K562 (cell line): Measurements from ENCODE around the gene CDC14B. TPM values are rescaled to one million over a fixed set of nuclear protein-coding genes. Genes with fewer than 3 reads are reported as not detected.

Experiments
- ATF1 ChIP-seq, 2 experiments: fragments of 450-650 bp in 1 of 2; IDR thresholded peaks; 2 replicates each; pipeline ENCODE4 v1.6.1; 2016; ENCODE audit warnings: missing compliant biosample characterization in 1 of 2, missing genetic modification characterization in 1 of 2
- CBFA2T2 ChIP-seq: fragments of 450-650 bp; conservative IDR thresholded peaks from 2 replicates; pipeline ENCODE4 v1.6.1; 2017; ENCODE audit warnings: mild to moderate bottlenecking
- CSDE1 ChIP-seq, 2 experiments: fragments of 450-650 bp; IDR thresholded peaks; 2 replicates each; pipeline ENCODE4 v1.6.1; 2016; ENCODE audit warnings: mild to moderate bottlenecking in 1 of 2
- DMBX1 ChIP-seq: fragments of 250-450 bp; sonication (Bioruptor Pico); IDR thresholded peaks from 2 replicates; pipeline ENCODE4 v1.8.0; 2022; ENCODE audit warnings: inconsistent platforms, mild to moderate bottlenecking, moderate library complexity, borderline replicate concordance
- DPF2 ChIP-seq: fragments of 450-650 bp; IDR thresholded peaks from 2 replicates; pipeline ENCODE4 v1.6.1; 2016
- ETV5 ChIP-seq: sonication (generic); formaldehyde crosslinking; IDR thresholded peaks from 2 replicates; pipeline ENCODE4 v1.4.0; 2020; ENCODE audit warnings: low read depth, mild to moderate bottlenecking, missing genetic modification reagents
- MAZ ChIP-seq, 2 experiments: fragments of 450-650 bp in 1 of 2; sonication (generic) in 1 of 2; formaldehyde crosslinking; IDR thresholded peaks in 1 of 2; conservative IDR thresholded peaks in 1 of 2; 2 replicates each; pipeline versions ENCODE4 v1.4.0 to v1.5.0; 2020; ENCODE audit warnings: mild to moderate bottlenecking in 1 of 2, missing genetic modification reagents in 1 of 2
- NEUROD1 ChIP-seq: fragments of 150-350 bp; IDR thresholded peaks from 2 replicates; pipeline ENCODE4 v1.6.1; 2014; ENCODE audit warnings: borderline replicate concordance, low read length, low read depth; ENCODE audit not compliant: partially characterized antibody
- NR4A1 ChIP-seq, 2 experiments: fragments of 250-450 bp in 1 of 2; fragments of 450-650 bp in 1 of 2; sonication (Bioruptor Pico) in 1 of 2; IDR thresholded peaks; 2 replicates each; pipeline versions ENCODE4 v1.4.0 to v1.6.1; 2016 to 2020; ENCODE audit warnings: mild to moderate bottlenecking in 2 of 2, missing compliant biosample characterization in 1 of 2, missing genetic modification characterization in 1 of 2, moderate library complexity in 1 of 2
- PML ChIP-seq: IDR thresholded peaks from 2 replicates; pipeline ENCODE4 v1.6.1; 2012; ENCODE audit warnings: low read length, inconsistent platforms
- POLR2G ChIP-seq: fragments of 200-400 bp; formaldehyde crosslinking; IDR thresholded peaks from 2 replicates; pipeline ENCODE4 v1.6.1; 2017; ENCODE audit warnings: low read depth, mild to moderate bottlenecking, antibody characterized with exemption, low read length, moderate library complexity
- RCOR1 ChIP-seq, 2 experiments: IDR thresholded peaks; 2 replicates each; pipeline ENCODE4 v1.6.1; 2012; ENCODE audit warnings: low read depth in 2 of 2, low read length in 2 of 2, borderline replicate concordance in 1 of 2, improper control_type of control experiment in 1 of 2
- ZFP1 ChIP-seq: fragments of 450-650 bp; formaldehyde crosslinking; IDR thresholded peaks from 2 replicates; pipeline ENCODE4 v1.4.0; 2020; ENCODE audit warnings: mild to moderate bottlenecking, mixed read lengths
- ZNF124 ChIP-seq: sonication (generic); formaldehyde crosslinking; IDR thresholded peaks from 2 replicates; pipeline ENCODE4 v1.8.1; 2022; ENCODE audit warnings: missing genetic modification reagents
- ZNF165 ChIP-seq: fragments of 250-450 bp; sonication (Bioruptor Pico); IDR thresholded peaks from 2 replicates; pipeline ENCODE4 v1.4.0; 2020; ENCODE audit warnings: borderline replicate concordance
- ZNF184 ChIP-seq: sonication (generic); formaldehyde crosslinking; IDR thresholded peaks from 2 replicates; pipeline ENCODE4 v1.5.0; 2020; ENCODE audit warnings: missing genetic modification reagents
- ZNF324 ChIP-seq: fragments of 250-450 bp; sonication (Bioruptor Pico); IDR thresholded peaks from 2 replicates; pipeline ENCODE4 v1.4.0; 2020; ENCODE audit warnings: mild to moderate bottlenecking
- ZNF584 ChIP-seq: fragments of 200-800 bp; sonication (Bioruptor generic); IDR thresholded peaks from 2 replicates; pipeline ENCODE4 v1.6.1; 2016; ENCODE audit warnings: low read depth, mild to moderate bottlenecking, missing genetic modification characterization, missing compliant biosample characterization
- polyA plus RNA-seq, 8 experiments: library from polyadenylated mRNA; depleted of rRNA in 4 of 8; stranded (reverse) in 5 of 8; unstranded in 3 of 8; fragments of >200 nt; fragmentation: Nextera tagmentation in 2 of 8; fragmentation: Illumina TruSeq in 1 of 8; extraction: Ambion mirVana in 2 of 8; extraction: Trizol in 1 of 8; gene quantifications; 2 replicates each; pipeline versions ENCODE4 v1.2.1 to v1.2.3, GENCODE V29; 2011 to 2014; ENCODE audit warnings: inconsistent platforms in 1 of 8, missing spikeins in 1 of 8
- total RNA-seq, 7 experiments: library from RNA; depleted of rRNA in 6 of 7; stranded (reverse); fragments of >200 nt in 6 of 7; fragmentation: Illumina TruSeq in 2 of 7; extraction: Trizol in 2 of 7; gene quantifications; 2 replicates each; pipeline versions ENCODE4 v1.2.1 to v1.2.3, GENCODE V29; 2011 to 2021; ENCODE audit warnings: low replicate concordance in 1 of 7
- TF ChIP-seq, protein P1 (sequence below), 2 experiments: fragments of 450-650 bp; IDR thresholded peaks; 2 replicates each; pipeline ENCODE4 v1.6.1; 2016; ENCODE audit warnings: mild to moderate bottlenecking in 2 of 2, borderline replicate concordance in 1 of 2, low read depth in 1 of 2, moderate library complexity in 1 of 2
- TF ChIP-seq, protein P2 (sequence below): sonication (generic); formaldehyde crosslinking; IDR thresholded peaks from 2 replicates; pipeline ENCODE4 v1.8.0; 2023; ENCODE audit warnings: mild to moderate bottlenecking, missing genetic modification reagents

Gene CDC14B
- total and polyA plus RNA-seq, 9 of the 15 experiments (the other 6 are each of a cell fraction or from before 2014, with no cell fraction given): 1.4 to 6.0 (median 3.8) TPM

DNA sequence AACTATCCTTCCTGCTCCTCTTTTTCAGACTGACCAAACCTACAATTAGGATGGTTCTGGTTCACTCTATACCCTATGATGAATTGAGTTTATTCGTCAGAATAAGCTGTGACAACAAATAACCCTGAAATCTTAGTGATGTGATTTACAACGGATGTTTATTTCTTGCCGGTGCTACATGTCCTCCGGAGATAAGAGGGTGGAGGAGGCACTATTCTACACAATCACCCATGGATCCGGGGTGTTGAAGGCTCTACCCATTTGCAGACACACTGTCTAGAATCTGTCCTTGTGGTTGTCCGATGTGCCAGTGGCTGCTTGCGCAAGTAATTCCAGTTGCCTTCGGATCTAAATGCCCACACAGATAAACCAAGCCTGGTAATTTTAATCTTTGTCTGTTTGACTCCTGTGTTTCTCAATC is 44.7 kb downstream of the CDC14B start (continued):
- TF ChIP-seq MAZ (CRISPR knock-in tag; conservative IDR thresholded peaks at IDR 0.05 in 1 of 2, IDR thresholded peaks at IDR 0.05 in 1 of 2): no peak
- no peak for TF ChIP-seq ZNF324 (CRISPR knock-in tag)
- no peak for TF ChIP-seq ZNF124 (CRISPR knock-in tag)
- no peak for TF ChIP-seq NEUROD1
- peak; percentile 19; the same call in 1 of the 2 replicates for TF ChIP-seq PML
- no peak for TF ChIP-seq POLR2G
- TF ChIP-seq DPF2: peak; percentile 67; the same call in 1 of the 2 replicates
- no peak for TF ChIP-seq ATF1 (CRISPR knock-in tag; IDR thresholded peaks at IDR 0.05)
- TF ChIP-seq ATF1 (tag; IDR thresholded peaks at IDR 0.05): peak; percentile 41; the same call in 1 of the 2 replicates
- no peak for TF ChIP-seq CSDE1 (IDR thresholded peaks at IDR 0.05)
- peak; percentile 70 for TF ChIP-seq CBFA2T2
- TF ChIP-seq RCOR1 (IDR thresholded peaks at IDR 0.05; ENCODE audit: borderline replicate concordance in 1 of 2, low read depth in 2 of 2, low read length in 2 of 2): peak; percentile 74 to 99; a peak in 3 of 4 replicates
- TF ChIP-seq, protein P1, sequence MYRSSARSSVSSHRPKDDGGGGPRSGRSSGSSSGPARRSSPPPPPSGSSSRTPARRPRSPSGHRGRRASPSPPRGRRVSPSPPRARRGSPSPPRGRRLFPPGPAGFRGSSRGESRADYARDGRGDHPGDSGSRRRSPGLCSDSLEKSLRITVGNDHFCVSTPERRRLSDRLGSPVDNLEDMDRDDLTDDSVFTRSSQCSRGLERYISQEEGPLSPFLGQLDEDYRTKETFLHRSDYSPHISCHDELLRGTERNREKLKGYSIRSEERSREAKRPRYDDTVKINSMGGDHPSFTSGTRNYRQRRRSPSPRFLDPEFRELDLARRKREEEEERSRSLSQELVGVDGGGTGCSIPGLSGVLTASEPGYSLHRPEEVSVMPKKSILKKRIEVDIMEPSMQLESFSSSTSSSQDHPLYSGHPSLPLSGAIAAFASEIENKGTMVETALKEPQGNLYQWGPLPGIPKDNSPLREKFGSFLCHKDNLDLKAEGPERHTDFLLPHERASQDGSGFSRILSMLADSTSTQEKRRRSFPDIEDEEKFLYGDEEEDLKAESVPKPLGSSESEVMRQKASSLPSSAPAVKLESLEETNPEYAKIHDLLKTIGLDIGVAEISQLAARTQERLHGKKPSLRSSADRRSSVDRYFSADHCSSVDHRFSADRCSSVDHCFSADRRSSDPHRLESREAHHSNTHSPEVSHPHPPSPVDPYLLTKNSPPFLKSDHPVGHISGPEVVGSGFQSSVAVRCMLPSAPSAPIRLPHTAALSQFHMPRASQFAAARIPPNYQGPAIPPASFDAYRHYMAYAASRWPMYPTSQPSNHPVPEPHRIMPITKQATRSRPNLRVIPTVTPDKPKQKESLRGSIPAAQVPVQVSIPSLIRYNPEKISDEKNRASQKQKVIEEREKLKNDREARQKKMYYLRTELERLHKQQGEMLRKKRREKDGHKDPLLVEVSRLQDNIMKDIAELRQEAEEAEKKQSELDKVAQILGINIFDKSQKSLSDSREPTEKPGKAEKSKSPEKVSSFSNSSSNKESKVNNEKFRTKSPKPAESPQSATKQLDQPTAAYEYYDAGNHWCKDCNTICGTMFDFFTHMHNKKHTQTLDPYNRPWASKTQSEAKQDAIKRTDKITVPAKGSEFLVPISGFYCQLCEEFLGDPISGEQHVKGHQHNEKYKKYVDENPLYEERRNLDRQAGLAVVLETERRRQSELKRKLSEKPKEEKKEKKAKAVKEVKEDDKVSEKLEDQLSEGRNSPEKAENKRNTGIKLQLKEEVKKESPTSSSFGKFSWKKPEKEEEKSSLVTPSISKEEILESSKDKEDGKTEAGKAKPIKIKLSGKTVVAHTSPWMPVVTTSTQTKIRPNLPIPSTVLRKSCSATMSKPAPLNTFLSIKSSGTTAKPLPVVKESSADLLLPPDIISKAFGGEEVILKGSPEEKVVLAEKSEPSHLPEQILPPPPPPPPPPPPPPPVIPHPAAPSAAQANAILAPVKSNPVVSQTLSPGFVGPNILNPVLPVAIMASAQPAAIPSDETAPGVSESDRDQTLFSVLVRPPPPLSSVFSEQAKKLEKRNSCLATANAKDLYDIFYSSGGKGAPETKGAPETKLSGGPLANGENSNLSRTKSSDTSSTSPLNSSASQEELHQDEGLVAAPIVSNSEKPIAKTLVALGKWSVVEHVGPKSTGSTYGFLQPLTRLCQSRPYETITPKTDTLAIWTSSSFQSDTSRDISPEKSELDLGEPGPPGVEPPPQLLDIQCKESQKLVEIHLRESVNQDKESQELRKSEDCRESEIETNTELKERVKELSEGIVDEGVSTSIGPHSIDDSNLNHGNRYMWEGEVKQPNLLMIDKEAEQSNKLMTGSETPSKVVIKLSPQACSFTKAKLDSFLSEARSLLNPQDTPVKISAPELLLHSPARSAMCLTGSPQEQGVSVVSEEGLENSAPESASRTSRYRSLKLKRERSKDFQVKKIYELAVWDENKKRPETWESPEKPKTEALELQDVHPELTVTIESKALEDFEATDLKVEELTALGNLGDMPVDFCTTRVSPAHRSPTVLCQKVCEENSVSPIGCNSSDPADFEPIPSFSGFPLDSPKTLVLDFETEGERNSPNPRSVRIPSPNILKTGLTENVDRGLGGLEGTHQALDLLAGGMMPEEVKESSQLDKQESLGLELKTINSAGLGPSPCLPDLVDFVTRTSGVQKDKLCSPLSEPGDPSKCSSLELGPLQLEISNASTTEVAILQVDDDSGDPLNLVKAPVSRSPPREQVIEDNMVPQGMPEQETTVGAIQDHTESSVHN (IDR thresholded peaks at IDR 0.05; ENCODE audit: borderline replicate concordance in 1 of 2, low read depth in 1 of 2): no peak
- TF ChIP-seq ETV5 (CRISPR knock-in tag): peak; percentile 83
- TF ChIP-seq, protein P2, sequence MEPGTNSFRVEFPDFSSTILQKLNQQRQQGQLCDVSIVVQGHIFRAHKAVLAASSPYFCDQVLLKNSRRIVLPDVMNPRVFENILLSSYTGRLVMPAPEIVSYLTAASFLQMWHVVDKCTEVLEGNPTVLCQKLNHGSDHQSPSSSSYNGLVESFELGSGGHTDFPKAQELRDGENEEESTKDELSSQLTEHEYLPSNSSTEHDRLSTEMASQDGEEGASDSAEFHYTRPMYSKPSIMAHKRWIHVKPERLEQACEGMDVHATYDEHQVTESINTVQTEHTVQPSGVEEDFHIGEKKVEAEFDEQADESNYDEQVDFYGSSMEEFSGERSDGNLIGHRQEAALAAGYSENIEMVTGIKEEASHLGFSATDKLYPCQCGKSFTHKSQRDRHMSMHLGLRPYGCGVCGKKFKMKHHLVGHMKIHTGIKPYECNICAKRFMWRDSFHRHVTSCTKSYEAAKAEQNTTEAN (CRISPR knock-in tag): no peak
- TF ChIP-seq DMBX1: no peak
- TF ChIP-seq NR4A1 (CRISPR knock-in tag; IDR thresholded peaks at IDR 0.05): no peak
- TF ChIP-seq NR4A1 (tag; IDR thresholded peaks at IDR 0.05): peak; percentile 38; the same call in 1 of the 2 replicates
- TF ChIP-seq ZNF165 (CRISPR knock-in tag): no peak
- no peak for TF ChIP-seq ZNF584 (CRISPR knock-in tag)
- TF ChIP-seq ZFP1: no peak
- TF ChIP-seq ZNF184 (CRISPR knock-in tag): no peak
